Breast epithelium (tissue), 4 donors: Measurements from ENCODE around the gene LRRC8C. TPM values are rescaled to one million over a fixed set of nuclear protein-coding genes. Genes with fewer than 3 reads are reported as not detected.

Experiments used
- DNase-seq, 2 donors: peaks; one replicate each; pipeline ENCODE4 v3.0.0-alpha.2; 2019; ENCODE audit warnings: low spot score in 2 of 2
- H3K27ac ChIP-seq, 2 donors: fragments of 200-600 bp; sonication (generic) in 1 of 2; one replicate each; pipeline ENCODE4 v1.5.1; 2016 to 2019; ENCODE audit warnings: mild to moderate bottlenecking in 1 of 2
- H3K27me3 ChIP-seq, 2 donors: fragments of 200-600 bp; sonication (generic) in 1 of 2; one replicate each; pipeline versions ENCODE4 v1.5.1 to v1.6.0; 2017 to 2019; ENCODE audit warnings: control low read depth in 1 of 2, mild to moderate bottlenecking in 1 of 2
- H3K36me3 ChIP-seq: fragments of 200-600 bp; one replicate; pipeline ENCODE4 v1.5.1; 2019
- H3K4me1 ChIP-seq, 2 donors: fragments of 200-600 bp; sonication (generic); one replicate each; pipeline ENCODE4 v1.5.1; 2016 to 2019; ENCODE audit warnings: control low read depth in 1 of 2
- H3K4me3 ChIP-seq, 3 donors: fragments of 200-600 bp; sonication (generic); 1 replicate in 2 of 3; 2 replicates in 1 of 3; pipeline ENCODE4 v1.5.1; 2016 to 2019; ENCODE audit warnings: mild to moderate bottlenecking in 3 of 3, moderate library complexity in 2 of 3
- H3K9me3 ChIP-seq, 2 donors: fragments of 200-600 bp; sonication (generic) in 1 of 2; one replicate each; pipeline ENCODE4 v1.5.1; 2016 to 2019; ENCODE audit warnings: control low read depth in 1 of 2
- POLR2A ChIP-seq: fragments of 450-650 bp; IDR thresholded peaks from one replicate; pipeline ENCODE4 v1.6.1; 2016; ENCODE audit warnings: antibody characterized with exemption, mild to moderate bottlenecking, moderate library complexity
- POLR2AphosphoS5 ChIP-seq, 3 donors: sonication (generic); formaldehyde crosslinking; IDR thresholded peaks; one replicate each; pipeline ENCODE4 v1.6.1; 2017; ENCODE audit warnings: antibody characterized with exemption in 3 of 3
- intact Hi-C: fragments of 100-400 bp; cut with DNase I; formaldehyde crosslinking; loops from one replicate; pipeline ENCODE4 v1.15.1; 2023; ENCODE audit warnings: low total_unique reads
- total RNA-seq, 3 donors: library from RNA; depleted of rRNA; stranded (reverse); fragments of >200 nt; gene quantifications; one replicate each; pipeline ENCODE4 v1.1.0, GENCODE V29; 2016
- TF ChIP-seq, protein P1 (sequence below), 3 donors: fragments of 450-650 bp; IDR thresholded peaks; one replicate each; pipeline ENCODE4 v1.5.1; 2016 to 2017; ENCODE audit warnings: antibody characterized with exemption in 3 of 3, mild to moderate bottlenecking in 3 of 3, moderate library complexity in 3 of 3

Gene LRRC8C
- total RNA-seq, 3 donors from 2014 or later: 10.8 to 14.6 (median 12.9) TPM

GRCh38 chr1:89682611-89683010 lies 49.7 kb downstream of the LRRC8C start:
- TF ChIP-seq POLR2AphosphoS5 (IDR thresholded peaks at IDR 0.05) (no peak), POLR2A (no peak)
- TF ChIP-seq, protein P1, sequence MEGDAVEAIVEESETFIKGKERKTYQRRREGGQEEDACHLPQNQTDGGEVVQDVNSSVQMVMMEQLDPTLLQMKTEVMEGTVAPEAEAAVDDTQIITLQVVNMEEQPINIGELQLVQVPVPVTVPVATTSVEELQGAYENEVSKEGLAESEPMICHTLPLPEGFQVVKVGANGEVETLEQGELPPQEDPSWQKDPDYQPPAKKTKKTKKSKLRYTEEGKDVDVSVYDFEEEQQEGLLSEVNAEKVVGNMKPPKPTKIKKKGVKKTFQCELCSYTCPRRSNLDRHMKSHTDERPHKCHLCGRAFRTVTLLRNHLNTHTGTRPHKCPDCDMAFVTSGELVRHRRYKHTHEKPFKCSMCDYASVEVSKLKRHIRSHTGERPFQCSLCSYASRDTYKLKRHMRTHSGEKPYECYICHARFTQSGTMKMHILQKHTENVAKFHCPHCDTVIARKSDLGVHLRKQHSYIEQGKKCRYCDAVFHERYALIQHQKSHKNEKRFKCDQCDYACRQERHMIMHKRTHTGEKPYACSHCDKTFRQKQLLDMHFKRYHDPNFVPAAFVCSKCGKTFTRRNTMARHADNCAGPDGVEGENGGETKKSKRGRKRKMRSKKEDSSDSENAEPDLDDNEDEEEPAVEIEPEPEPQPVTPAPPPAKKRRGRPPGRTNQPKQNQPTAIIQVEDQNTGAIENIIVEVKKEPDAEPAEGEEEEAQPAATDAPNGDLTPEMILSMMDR (IDR thresholded peaks at IDR 0.05): no peak
- Histone ChIP-seq H3K9me3 (no peaks in the 10 kb centered on the region), H3K27me3 (no peaks in the 10 kb centered on the region), H3K4me3 (no peak overlapping the region), H3K36me3 (no peaks in the 10 kb centered on the region), H3K4me1 (no peaks in the 10 kb centered on the region), H3K27ac (no peak overlapping the region)
- intact Hi-C loops: no loop called here
- no peak for DNase-seq

DNA sequence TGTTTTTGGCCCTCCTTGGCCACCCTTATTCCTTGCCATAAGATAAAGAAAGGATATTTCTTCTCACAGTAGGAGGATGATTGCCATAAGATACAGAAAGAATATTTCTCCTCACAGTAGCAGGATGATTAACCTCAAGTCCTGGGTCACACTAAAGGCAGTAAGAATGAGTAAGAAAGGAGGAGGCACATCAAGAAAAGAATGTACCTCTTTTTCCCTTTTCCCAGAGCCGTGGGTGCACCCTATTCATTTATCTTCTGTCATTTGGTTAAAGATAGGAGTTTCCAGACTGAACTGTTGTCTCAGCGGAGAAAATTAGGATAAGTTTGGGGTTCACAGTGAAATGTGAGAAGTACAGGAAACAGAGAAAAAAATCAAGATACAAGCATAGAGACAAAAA lies 52.5 kb downstream of the LRRC8C start:
- TF ChIP-seq POLR2A: no peak
- TF ChIP-seq, protein P1 (IDR thresholded peaks at IDR 0.05): no peak
- DNase-seq: no peak
- H3K27me3 ChIP-seq: no peaks in the 10 kb centered on the region
- no peaks in the 10 kb centered on the region for H3K36me3 ChIP-seq
- no peaks in the 10 kb centered on the region for H3K9me3 ChIP-seq
- no peak overlapping the region for H3K4me3 ChIP-seq
- intact Hi-C loops: no loop called here
- no peaks in the 10 kb centered on the region for H3K4me1 ChIP-seq
- no peak overlapping the region for H3K27ac ChIP-seq

- H3K36me3 ChIP-seq: no peaks in the 10 kb centered on the region
- TF ChIP-seq POLR2AphosphoS5 (IDR thresholded peaks at IDR 0.05): no peak
- TF ChIP-seq, protein P1 (IDR thresholded peaks at IDR 0.05): no peak
- TF ChIP-seq POLR2A: no peak
- no peak overlapping the region for H3K4me3 ChIP-seq
These were observed 53.6 kb downstream of the LRRC8C start for GRCh38 chr1:89686520-89686919.

GRCh38 chr1:89687254-89687653 lies 54.3 kb downstream of the LRRC8C start:
- H3K4me3 ChIP-seq: no peak overlapping the region
- no peak for DNase-seq
- intact Hi-C loops: no loop called here
- H3K36me3 ChIP-seq: no peaks in the 10 kb centered on the region
- H3K27ac ChIP-seq: no peak overlapping the region
- no peaks in the 10 kb centered on the region for H3K9me3 ChIP-seq
- H3K27me3 ChIP-seq: no peaks in the 10 kb centered on the region
- TF ChIP-seq POLR2AphosphoS5 (IDR thresholded peaks at IDR 0.05) (no peak), POLR2A (no peak)
- TF ChIP-seq, protein P1 (IDR thresholded peaks at IDR 0.05): no peak
- no peaks in the 10 kb centered on the region for H3K4me1 ChIP-seq

More at GRCh38 chr1:89686520-89686919, 53.6 kb downstream of the LRRC8C start:
- DNase-seq: no peak
- H3K27me3 ChIP-seq: no peaks in the 10 kb centered on the region
- intact Hi-C loops: no loop called here
- no peak overlapping the region for H3K27ac ChIP-seq
- no peaks in the 10 kb centered on the region for H3K9me3 ChIP-seq
- H3K4me1 ChIP-seq: no peaks in the 10 kb centered on the region

GRCh38 chr1:89688607-89689006 lies 55.7 kb downstream of the LRRC8C start:
- intact Hi-C loops: no loop called here
- H3K36me3 ChIP-seq: no peaks in the 10 kb centered on the region
- no peaks in the 10 kb centered on the region for H3K4me1 ChIP-seq
- H3K4me3 ChIP-seq: no peak overlapping the region
- no peaks in the 10 kb centered on the region for H3K9me3 ChIP-seq
- H3K27ac ChIP-seq: no peak overlapping the region
- TF ChIP-seq, protein P1 (IDR thresholded peaks at IDR 0.05): no peak
- TF ChIP-seq POLR2A: no peak
- TF ChIP-seq POLR2AphosphoS5 (IDR thresholded peaks at IDR 0.05): no peak
- no peaks in the 10 kb centered on the region for H3K27me3 ChIP-seq
- no peak for DNase-seq
